Measurements from ENCODE around the gene GON7. TPM values are rescaled to one million over a fixed set of nuclear protein-coding genes. Genes with fewer than 3 reads are reported as not detected.
"Not testable (repeated sequence)": the region's sequence is repeated elsewhere in the genome, so short reads cannot be mapped to it uniquely, and the experiment has no call there.

GON7 gene
- total RNA-seq, 1 donor from 2014 or later = 15.5 TPM

GRCh38 chr14:93240678-93241000 lies 33.8 kb upstream of the GON7 start:
- Mint-ChIP-seq H3K4me1 (ENCODE audit: unreplicated experiment) (no peaks in the 10 kb centered on the region), H3K27me3 (ENCODE audit: unreplicated experiment) (peaks cover 4% of the 10 kb centered on the region), H3K9me3 (ENCODE audit: unreplicated experiment) (no peaks in the 10 kb centered on the region), H3K27ac (ENCODE audit: unreplicated experiment) (no peak overlapping the region), H3K4me3 (ENCODE audit: unreplicated experiment) (no peak overlapping the region), H3K36me3 (ENCODE audit: low read depth, unreplicated experiment) (peaks cover 18% of the 10 kb centered on the region)
- TF ChIP-seq CTCF (IDR thresholded peaks at IDR 0.05; ENCODE audit: unreplicated experiment) = no peak
- no peak for DNase-seq (ENCODE audit: low spot score)

- no peak for TF ChIP-seq CTCF (IDR thresholded peaks at IDR 0.05; ENCODE audit: unreplicated experiment)
- no peak for DNase-seq (ENCODE audit: low spot score)
- peaks cover 6% of the 10 kb centered on the region for H3K27me3 Mint-ChIP-seq (ENCODE audit: unreplicated experiment)
- H3K27ac Mint-ChIP-seq (ENCODE audit: unreplicated experiment) = no peak overlapping the region
- no peaks in the 10 kb centered on the region for H3K4me1 Mint-ChIP-seq (ENCODE audit: unreplicated experiment)
- no peaks in the 10 kb centered on the region for H3K9me3 Mint-ChIP-seq (ENCODE audit: unreplicated experiment)
- H3K4me3 Mint-ChIP-seq (ENCODE audit: unreplicated experiment) = no peak overlapping the region
- H3K36me3 Mint-ChIP-seq (ENCODE audit: low read depth, unreplicated experiment) = peaks cover 14% of the 10 kb centered on the region
These were observed 33.2 kb upstream of the GON7 start for GRCh38 chr14:93239869-93240677.

- H3K9me3 Mint-ChIP-seq (ENCODE audit: unreplicated experiment) = no peaks in the 10 kb centered on the region
- H3K4me3 Mint-ChIP-seq (ENCODE audit: unreplicated experiment) = no peak overlapping the region
- no peaks in the 10 kb centered on the region for H3K4me1 Mint-ChIP-seq (ENCODE audit: unreplicated experiment)
- peaks cover 4% of the 10 kb centered on the region for H3K27me3 Mint-ChIP-seq (ENCODE audit: unreplicated experiment)
- H3K36me3 Mint-ChIP-seq (ENCODE audit: low read depth, unreplicated experiment) = peaks cover 5% of the 10 kb centered on the region
- H3K27ac Mint-ChIP-seq (ENCODE audit: unreplicated experiment) = peak overlapping the region; percentile 38
- TF ChIP-seq CTCF (IDR thresholded peaks at IDR 0.05; ENCODE audit: unreplicated experiment) = no peak
- no peak for DNase-seq (ENCODE audit: low spot score)
These were observed 27.9 kb upstream of the GON7 start for GRCh38 chr14:93234798-93235197.

- not testable (repeated sequence) for H3K4me3 Mint-ChIP-seq (ENCODE audit: unreplicated experiment); H3K27ac Mint-ChIP-seq (ENCODE audit: unreplicated experiment)
These were observed 26.2 kb upstream of the GON7 start for GRCh38 chr14:93233078-93233477.

GRCh38 chr14:93232159-93232558 lies 25.3 kb upstream of the GON7 start:
- H3K4me3 Mint-ChIP-seq (ENCODE audit: unreplicated experiment) = no peak overlapping the region
- DNase-seq (ENCODE audit: low spot score) = no peak
- H3K27me3 Mint-ChIP-seq (ENCODE audit: unreplicated experiment) = peaks cover 4% of the 10 kb centered on the region
- H3K4me1 Mint-ChIP-seq (ENCODE audit: unreplicated experiment) = no peaks in the 10 kb centered on the region
- peaks cover 12% of the 10 kb centered on the region for H3K36me3 Mint-ChIP-seq (ENCODE audit: low read depth, unreplicated experiment)
- no peak for TF ChIP-seq CTCF (IDR thresholded peaks at IDR 0.05; ENCODE audit: unreplicated experiment)
- no peaks in the 10 kb centered on the region for H3K9me3 Mint-ChIP-seq (ENCODE audit: unreplicated experiment)
- H3K27ac Mint-ChIP-seq (ENCODE audit: unreplicated experiment) = no peak overlapping the region

More at GRCh38 chr14:93233078-93233477, 26.2 kb upstream of the GON7 start:
- DNase-seq (ENCODE audit: low spot score); H3K27me3 Mint-ChIP-seq (ENCODE audit: unreplicated experiment); H3K4me1 Mint-ChIP-seq (ENCODE audit: unreplicated experiment); H3K36me3 Mint-ChIP-seq (ENCODE audit: low read depth, unreplicated experiment); H3K9me3 Mint-ChIP-seq (ENCODE audit: unreplicated experiment): not testable (repeated sequence)

Data from endothelial cell (in vitro differentiated cells).